Neutrophil (primary cell): ENCODE results near the gene SNRPA.
A peak's percentile ranks its signal among the peaks of the same experiment; 100 is the strongest.
"Not testable (repeated sequence)": the region's sequence is repeated elsewhere in the genome, so short reads cannot be mapped to it uniquely, and the experiment has no call there.

ENCODE experiments used
- H3K27ac ChIP-seq: fragments of 200-600 bp; sonication (generic); 2 replicates; pipeline ENCODE4 v1.5.1; 2016; ENCODE audit warnings: mild to moderate bottlenecking, moderate library complexity
- H3K27me3 ChIP-seq: fragments of 200-600 bp; sonication (generic); 2 replicates; pipeline ENCODE4 v1.6.0; 2016; ENCODE audit warnings: mild to moderate bottlenecking
- H3K36me3 ChIP-seq: fragments of 200-600 bp; sonication (generic); 2 replicates; pipeline ENCODE4 v1.5.1; 2017
- H3K4me1 ChIP-seq, 2 experiments: fragments of 200-600 bp in 1 of 2; sonication (generic) in 1 of 2; 1 replicate in 1 of 2; 2 replicates in 1 of 2; pipeline versions ENCODE4 v1.5.1 to v1.6.1; 2013 to 2016; ENCODE audit warnings: low read depth in 1 of 2, low read length in 1 of 2, mild to moderate bottlenecking in 1 of 2, moderate library complexity in 1 of 2; ENCODE audit not compliant: control insufficient read depth in 1 of 2, insufficient read depth in 1 of 2
- H3K4me3 ChIP-seq, 2 experiments: fragments of 200-600 bp in 1 of 2; sonication (generic) in 1 of 2; 1 replicate in 1 of 2; 2 replicates in 1 of 2; pipeline ENCODE4 v1.5.1; 2013 to 2016; ENCODE audit warnings: low read depth in 1 of 2, low read length in 1 of 2, mild to moderate bottlenecking in 1 of 2, moderate library complexity in 1 of 2
- H3K9me3 ChIP-seq: fragments of 200-600 bp; sonication (generic); 2 replicates; pipeline ENCODE4 v1.5.1; 2016
- TF ChIP-seq, protein P1 (sequence below): fragments of 200-600 bp; sonication (generic); IDR thresholded peaks from 2 replicates; pipeline ENCODE4 v1.5.1; 2016; ENCODE audit warnings: antibody characterized with exemption

The SNRPA gene

DNA sequence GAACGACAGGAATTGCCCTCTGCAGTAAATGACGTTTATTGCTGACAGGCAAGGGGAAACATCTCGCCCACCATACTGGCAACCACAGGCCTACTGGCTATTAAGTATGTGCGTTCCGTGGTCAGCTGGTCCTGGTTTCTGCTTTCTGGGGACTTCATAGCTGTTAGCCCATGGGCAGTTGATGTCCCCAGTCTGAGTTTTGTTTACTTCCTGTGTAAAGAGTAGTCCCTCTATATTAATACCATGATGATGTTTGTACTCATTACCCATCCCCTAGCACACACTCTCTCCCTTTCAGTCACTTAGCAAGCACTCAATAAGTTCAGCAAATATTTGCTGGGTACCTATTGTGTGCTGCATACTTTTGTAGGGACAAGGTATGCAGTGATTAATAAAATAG, 17.9 kb downstream of the SNRPA start:
- Histone ChIP-seq H3K4me1 (no peaks in the 10 kb centered on the region), H3K4me3 (no peak overlapping the region), H3K27me3 (no peaks in the 10 kb centered on the region), H3K9me3 (no peaks in the 10 kb centered on the region), H3K36me3 (peaks cover 27% of the 10 kb centered on the region), H3K27ac (no peak overlapping the region)
- TF ChIP-seq, protein P1, sequence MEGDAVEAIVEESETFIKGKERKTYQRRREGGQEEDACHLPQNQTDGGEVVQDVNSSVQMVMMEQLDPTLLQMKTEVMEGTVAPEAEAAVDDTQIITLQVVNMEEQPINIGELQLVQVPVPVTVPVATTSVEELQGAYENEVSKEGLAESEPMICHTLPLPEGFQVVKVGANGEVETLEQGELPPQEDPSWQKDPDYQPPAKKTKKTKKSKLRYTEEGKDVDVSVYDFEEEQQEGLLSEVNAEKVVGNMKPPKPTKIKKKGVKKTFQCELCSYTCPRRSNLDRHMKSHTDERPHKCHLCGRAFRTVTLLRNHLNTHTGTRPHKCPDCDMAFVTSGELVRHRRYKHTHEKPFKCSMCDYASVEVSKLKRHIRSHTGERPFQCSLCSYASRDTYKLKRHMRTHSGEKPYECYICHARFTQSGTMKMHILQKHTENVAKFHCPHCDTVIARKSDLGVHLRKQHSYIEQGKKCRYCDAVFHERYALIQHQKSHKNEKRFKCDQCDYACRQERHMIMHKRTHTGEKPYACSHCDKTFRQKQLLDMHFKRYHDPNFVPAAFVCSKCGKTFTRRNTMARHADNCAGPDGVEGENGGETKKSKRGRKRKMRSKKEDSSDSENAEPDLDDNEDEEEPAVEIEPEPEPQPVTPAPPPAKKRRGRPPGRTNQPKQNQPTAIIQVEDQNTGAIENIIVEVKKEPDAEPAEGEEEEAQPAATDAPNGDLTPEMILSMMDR = no peak

DNA sequence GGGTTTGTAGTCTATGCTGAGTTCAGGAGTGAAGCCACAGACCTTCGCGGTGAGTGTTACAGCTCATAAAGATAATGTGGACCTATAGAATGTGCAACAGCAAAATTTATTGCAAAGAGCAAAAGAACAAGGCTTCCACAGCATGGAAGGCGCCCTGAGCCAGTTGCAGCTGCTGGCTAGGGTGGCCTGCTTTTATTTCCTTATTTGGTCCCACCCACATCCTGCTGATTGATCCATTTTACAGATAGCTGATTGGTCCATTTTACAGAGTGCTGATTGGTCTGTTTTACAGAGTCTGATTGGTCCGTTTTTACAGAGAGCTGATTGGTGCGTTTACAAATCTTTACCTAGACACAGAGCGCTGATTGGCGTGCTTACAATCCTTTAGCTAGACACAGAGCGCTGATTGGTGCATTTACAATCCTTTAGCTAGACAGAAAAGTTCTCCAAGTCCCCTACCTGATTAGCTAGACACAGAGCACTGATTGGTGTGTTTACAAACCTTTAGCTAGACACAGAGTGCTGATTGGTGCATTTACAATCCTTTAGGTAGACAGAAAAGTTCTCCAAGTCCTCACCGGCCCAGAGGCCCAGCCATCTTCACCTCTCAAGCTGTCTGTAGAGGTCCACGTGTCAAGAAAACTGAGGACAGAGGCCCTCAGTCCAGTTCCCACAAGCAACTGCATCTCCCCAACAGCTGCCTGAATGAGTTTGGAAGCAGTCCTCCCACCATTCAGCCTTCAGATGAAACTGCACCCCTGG, 20.3 kb downstream of the SNRPA start:
- H3K4me1 ChIP-seq, H3K27me3 ChIP-seq, H3K9me3 ChIP-seq, H3K27ac ChIP-seq, H3K4me3 ChIP-seq, H3K36me3 ChIP-seq: not testable (repeated sequence)

DNA sequence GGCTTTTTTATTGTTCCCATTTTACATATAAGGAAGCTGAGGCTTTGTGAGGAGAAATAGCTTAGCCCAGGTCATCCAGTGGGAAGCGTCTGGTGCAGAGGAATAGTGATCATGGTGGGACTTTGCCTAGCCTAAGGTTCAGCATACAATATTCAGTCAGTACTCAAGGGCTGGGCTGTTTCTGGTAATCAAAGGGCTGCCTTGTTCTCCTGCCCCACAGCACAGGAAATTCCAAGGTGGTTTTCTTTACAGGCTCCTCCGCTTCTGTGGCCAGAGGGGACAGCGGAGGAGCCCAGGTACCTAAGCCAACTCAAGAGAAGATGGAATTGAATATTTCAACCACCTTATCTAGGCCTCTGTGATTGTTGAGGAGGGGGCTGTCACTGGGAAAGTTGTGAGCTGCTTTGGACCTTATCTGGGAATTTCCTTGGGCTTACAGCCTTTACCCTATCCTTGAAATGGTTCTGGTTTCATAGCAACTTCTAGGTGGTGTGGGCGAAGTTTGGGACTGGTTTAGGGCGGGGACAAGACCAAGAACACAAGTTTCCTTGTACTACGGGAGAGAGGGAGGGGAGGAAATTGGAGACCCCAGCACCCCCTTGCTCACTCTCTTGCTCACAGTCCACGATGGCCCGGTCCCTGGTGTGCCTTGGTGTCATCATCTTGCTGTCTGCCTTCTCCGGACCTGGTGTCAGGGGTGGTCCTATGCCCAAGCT, 24.1 kb downstream of the SNRPA start, which contains the start of gene MIA:
Gene MIA, plus strand, starts transcription at position 606 of the 716 bp plus-strand sequence. Its CDS starts 22 bp downstream, at position 628.
- peaks cover 17 to 26% of the 10 kb centered on the region in 2 experiments for H3K4me1 ChIP-seq
- no peaks in the 10 kb centered on the region for H3K9me3 ChIP-seq
- H3K4me3 ChIP-seq = no peak within 1 kb of the TSS
- H3K27ac ChIP-seq = peak within 1 kb of the TSS; percentile 95
- TF ChIP-seq, protein P1 = no peak
- peaks cover 2% of the 10 kb centered on the region for H3K36me3 ChIP-seq
- H3K27me3 ChIP-seq = no peaks in the 10 kb centered on the region

DNA sequence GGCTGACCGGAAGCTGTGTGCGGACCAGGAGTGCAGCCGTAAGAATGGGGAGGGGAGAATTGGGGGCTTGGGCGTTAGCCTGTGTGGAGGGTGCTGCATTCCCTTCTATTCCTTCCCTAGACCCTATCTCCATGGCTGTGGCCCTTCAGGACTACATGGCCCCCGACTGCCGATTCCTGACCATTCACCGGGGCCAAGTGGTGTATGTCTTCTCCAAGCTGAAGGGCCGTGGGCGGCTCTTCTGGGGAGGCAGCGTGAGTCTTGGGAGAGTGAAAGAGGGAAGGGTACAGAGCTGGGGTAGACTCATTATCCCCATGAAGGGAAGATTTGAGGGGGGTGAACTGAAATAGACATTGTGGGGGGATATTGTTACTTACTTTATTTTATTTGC, 24.6 kb downstream of the SNRPA start:
- no peaks in the 10 kb centered on the region for H3K9me3 ChIP-seq
- no peak overlapping the region for H3K27ac ChIP-seq
- H3K4me3 ChIP-seq = no peak overlapping the region
- peaks cover 5% of the 10 kb centered on the region for H3K36me3 ChIP-seq
- no peaks in the 10 kb centered on the region for H3K27me3 ChIP-seq
- peaks cover 17 to 26% of the 10 kb centered on the region in 2 experiments for H3K4me1 ChIP-seq
- TF ChIP-seq, protein P1 = no peak

DNA sequence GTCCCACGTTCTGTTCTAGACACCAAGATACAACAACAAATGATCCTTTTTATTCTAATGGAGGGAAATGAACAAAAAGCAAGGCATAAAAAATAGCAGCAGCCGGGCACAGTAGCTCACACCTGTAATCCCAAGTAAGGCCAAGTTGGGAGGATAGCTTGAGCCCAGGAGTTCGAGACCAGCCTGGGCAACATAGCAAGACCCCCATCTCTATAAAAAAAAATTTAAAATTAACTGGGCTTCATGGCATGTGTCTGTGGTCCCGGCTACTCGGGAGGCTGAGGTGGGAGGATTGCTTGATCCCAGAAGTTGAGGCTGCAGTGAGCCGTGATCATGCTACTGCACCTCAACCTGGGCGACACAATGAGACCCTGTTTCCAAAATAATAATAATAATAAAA, 25.4 kb downstream of the SNRPA start:
- peak overlapping the region; percentile 95 for H3K27ac ChIP-seq
- H3K36me3 ChIP-seq = peaks cover 6% of the 10 kb centered on the region
- no peaks in the 10 kb centered on the region for H3K27me3 ChIP-seq
- no peaks in the 10 kb centered on the region for H3K9me3 ChIP-seq
- peaks cover 17 to 26% of the 10 kb centered on the region in 2 experiments for H3K4me1 ChIP-seq
- H3K4me3 ChIP-seq = no peak overlapping the region
- TF ChIP-seq, protein P1 = no peak
